Vagina (tissue), 2 donors: ENCODE measurements around the gene WDR59. TPM values are rescaled to one million over a fixed set of nuclear protein-coding genes. Genes with fewer than 3 reads are reported as not detected.

Experiments used
- DNase-seq, 2 donors: peaks; one replicate each; pipeline ENCODE4 v3.0.0-alpha.2; 2017; ENCODE audit errors: extremely low spot score in 2 of 2
- H3K27ac ChIP-seq: fragments of 200-600 bp; sonication (generic); one replicate; pipeline ENCODE4 v1.5.1; 2019
- H3K27me3 ChIP-seq: fragments of 200-600 bp; sonication (generic); one replicate; pipeline ENCODE4 v1.5.1; 2019
- H3K36me3 ChIP-seq, 2 donors: fragments of 200-600 bp; sonication (generic); one replicate each; pipeline ENCODE4 v1.5.1; 2017 to 2019
- H3K4me1 ChIP-seq: fragments of 200-600 bp; sonication (generic); one replicate; pipeline ENCODE4 v1.5.1; 2019
- H3K4me3 ChIP-seq, 2 donors: fragments of 200-600 bp; sonication (generic); 1 replicate in 1 of 2; 2 replicates in 1 of 2; pipeline ENCODE4 v1.5.1; 2016 to 2019
- H3K9me3 ChIP-seq: fragments of 200-600 bp; sonication (generic); one replicate; pipeline ENCODE4 v1.5.1; 2019
- CTCF ChIP-seq, 3 experiments: fragments of 450-650 bp in 2 of 3; fragments of 200-600 bp in 1 of 3; sonication (generic) in 1 of 3; IDR thresholded peaks; one replicate each; pipeline ENCODE4 v1.5.1; 2017 to 2019; ENCODE audit warnings: antibody characterized with exemption in 3 of 3, mild to moderate bottlenecking in 2 of 3, moderate library complexity in 2 of 3
- POLR2A ChIP-seq, 2 donors: fragments of 450-650 bp; IDR thresholded peaks; one replicate each; pipeline ENCODE4 v1.6.1; 2017; ENCODE audit warnings: antibody characterized with exemption in 2 of 2, mild to moderate bottlenecking in 2 of 2, moderate library complexity in 2 of 2
- POLR2AphosphoS5 ChIP-seq, 2 donors: sonication (generic); formaldehyde crosslinking; IDR thresholded peaks; one replicate each; pipeline ENCODE4 v1.9.0; 2017; ENCODE audit warnings: antibody characterized with exemption in 2 of 2, mild to moderate bottlenecking in 2 of 2, low read depth in 1 of 2; ENCODE audit not compliant: insufficient read depth in 1 of 2
- intact Hi-C: fragments of 100-400 bp; cut with DNase I; formaldehyde crosslinking; loops from one replicate; pipeline ENCODE4 v1.15.1; 2023
- total RNA-seq: library from RNA; depleted of rRNA; stranded (reverse); fragments of >200 nt; gene quantifications from one replicate; pipeline ENCODE4 v1.2.3, GENCODE V29; 2016

The WDR59 gene
- total RNA-seq, 1 donor from 2014 or later, result 95.3 TPM

GRCh38 chr16:74954763-74955162, 30.2 kb downstream of the WDR59 start:
- Histone ChIP-seq H3K4me3 (no peak overlapping the region), H3K4me1 (no peaks in the 10 kb centered on the region), H3K9me3 (no peaks in the 10 kb centered on the region), H3K36me3 (peaks cover 0 to 41% of the 10 kb centered on the region in 2 donors), H3K27ac (no peak overlapping the region), H3K27me3 (no peaks in the 10 kb centered on the region)
- intact Hi-C loops, result no loop called here
- no peak for DNase-seq
- TF ChIP-seq CTCF (IDR thresholded peaks at IDR 0.05) (no peak), POLR2AphosphoS5 (IDR thresholded peaks at IDR 0.05; ENCODE audit: insufficient read depth in 1 of 2, low read depth in 1 of 2) (no peak), POLR2A (IDR thresholded peaks at IDR 0.05) (no peak)

- no peaks in the 10 kb centered on the region for H3K4me1 ChIP-seq
- H3K27me3 ChIP-seq, result no peaks in the 10 kb centered on the region
- DNase-seq, result no peak
- TF ChIP-seq POLR2AphosphoS5 (IDR thresholded peaks at IDR 0.05; ENCODE audit: insufficient read depth in 1 of 2, low read depth in 1 of 2) (no peak), POLR2A (IDR thresholded peaks at IDR 0.05) (no peak), CTCF (IDR thresholded peaks at IDR 0.05) (no peak)
- intact Hi-C loops, result no loop called here
- H3K36me3 ChIP-seq, result peaks cover 0 to 51% of the 10 kb centered on the region in 2 donors
- H3K27ac ChIP-seq, result no peak overlapping the region
- H3K4me3 ChIP-seq, result no peak overlapping the region
- no peaks in the 10 kb centered on the region for H3K9me3 ChIP-seq
Observed at GRCh38 chr16:74951681-74952080, 33.2 kb downstream of the WDR59 start.

GRCh38 chr16:74951206-74951605, 33.7 kb downstream of the WDR59 start:
- no peak for TF ChIP-seq CTCF (IDR thresholded peaks at IDR 0.05)
- no peak for TF ChIP-seq POLR2AphosphoS5 (IDR thresholded peaks at IDR 0.05; ENCODE audit: insufficient read depth in 1 of 2, low read depth in 1 of 2)
- no peak for TF ChIP-seq POLR2A (IDR thresholded peaks at IDR 0.05)
- Histone ChIP-seq H3K4me3 (no peak overlapping the region), H3K9me3 (no peaks in the 10 kb centered on the region), H3K27ac (no peak overlapping the region), H3K27me3 (no peaks in the 10 kb centered on the region), H3K4me1 (no peaks in the 10 kb centered on the region), H3K36me3 (peaks cover 0 to 51% of the 10 kb centered on the region in 2 donors)
- intact Hi-C loops, result no loop called here
- DNase-seq, result no peak

GRCh38 chr16:74950511-74950910, 34.4 kb downstream of the WDR59 start:
- Histone ChIP-seq H3K27me3 (no peaks in the 10 kb centered on the region), H3K4me1 (no peaks in the 10 kb centered on the region), H3K4me3 (no peak overlapping the region), H3K36me3 (peaks cover 0 to 47% of the 10 kb centered on the region in 2 donors), H3K9me3 (no peaks in the 10 kb centered on the region), H3K27ac (no peak overlapping the region)
- DNase-seq, result no peak
- TF ChIP-seq POLR2AphosphoS5 (IDR thresholded peaks at IDR 0.05; ENCODE audit: insufficient read depth in 1 of 2, low read depth in 1 of 2) (no peak), CTCF (IDR thresholded peaks at IDR 0.05) (no peak), POLR2A (IDR thresholded peaks at IDR 0.05) (no peak)
- intact Hi-C loops, result no loop called here

- DNase-seq, result no peak
- H3K36me3 ChIP-seq, result peaks cover 0 to 44% of the 10 kb centered on the region in 2 donors
- H3K4me3 ChIP-seq, result no peak overlapping the region
- TF ChIP-seq POLR2AphosphoS5 (IDR thresholded peaks at IDR 0.05; ENCODE audit: insufficient read depth in 1 of 2, low read depth in 1 of 2) (no peak), POLR2A (IDR thresholded peaks at IDR 0.05) (no peak), CTCF (IDR thresholded peaks at IDR 0.05) (no peak)
- intact Hi-C loops, result no loop called here
- no peaks in the 10 kb centered on the region for H3K27me3 ChIP-seq
- no peaks in the 10 kb centered on the region for H3K9me3 ChIP-seq
- H3K4me1 ChIP-seq, result no peaks in the 10 kb centered on the region
- no peak overlapping the region for H3K27ac ChIP-seq
Observed at GRCh38 chr16:74949309-74949708, 35.6 kb downstream of the WDR59 start.
